Mesendoderm (in vitro differentiated cells): Measurements from ENCODE around the gene ATP8A2.
"Not testable (repeated sequence)": the region's sequence is repeated elsewhere in the genome, so short reads cannot be mapped to it uniquely, and the experiment has no call there.

ENCODE experiments used
- DNase-seq: peaks from one replicate; pipeline ENCODE4 v3.0.0; 2013
- H2AK5ac ChIP-seq: 2 replicates; pipeline ENCODE4 v1.6.1; 2013; ENCODE audit warnings: low read length, inconsistent platforms
- H2BK120ac ChIP-seq: 2 replicates; pipeline ENCODE4 v1.6.1; 2013; ENCODE audit warnings: low read depth, mild to moderate bottlenecking, low read length, moderate library complexity, mixed read lengths
- H2BK15ac ChIP-seq: replicated peaks from 2 replicates; pipeline ENCODE4 v1.6.1; 2013; ENCODE audit warnings: low read depth, mild to moderate bottlenecking, moderate library complexity
- H2BK5ac ChIP-seq: 2 replicates; pipeline ENCODE4 v1.6.1; 2013; ENCODE audit warnings: low read length, inconsistent platforms
- H3K18ac ChIP-seq: 2 replicates; pipeline ENCODE4 v1.6.1; 2013; ENCODE audit warnings: mild to moderate bottlenecking, low read length, mixed read lengths
- H3K23ac ChIP-seq: one replicate; pipeline ENCODE4 v1.6.1; 2013; ENCODE audit warnings: low read length
- H3K27ac ChIP-seq: 2 replicates; pipeline ENCODE4 v1.5.1; 2013; ENCODE audit warnings: low read depth, mild to moderate bottlenecking, inconsistent platforms, low read length, moderate library complexity
- H3K27me3 ChIP-seq: 2 replicates; pipeline ENCODE4 v1.6.1; 2013; ENCODE audit warnings: low read length, control low read depth, mild to moderate bottlenecking, inconsistent platforms; ENCODE audit not compliant: insufficient read depth, poor library complexity
- H3K36me3 ChIP-seq: 2 replicates; pipeline ENCODE4 v1.6.1; 2013; ENCODE audit warnings: low read length, inconsistent platforms; ENCODE audit not compliant: control insufficient read depth, insufficient read depth
- H3K4ac ChIP-seq: one replicate; pipeline ENCODE4 v1.6.1; 2013; ENCODE audit warnings: low read depth, mild to moderate bottlenecking, low read length, moderate library complexity
- H3K4me1 ChIP-seq: 2 replicates; pipeline ENCODE4 v1.6.1; 2013; ENCODE audit warnings: low read depth, low read length, inconsistent platforms; ENCODE audit not compliant: control insufficient read depth
- H3K4me2 ChIP-seq: 2 replicates; pipeline ENCODE4 v1.6.1; 2013; ENCODE audit warnings: low read length
- H3K4me3 ChIP-seq: 2 replicates; pipeline ENCODE4 v1.5.1; 2013; ENCODE audit warnings: mild to moderate bottlenecking, low read length
- H3K56ac ChIP-seq: one replicate; pipeline ENCODE4 v1.6.1; 2013; ENCODE audit warnings: low read length
- H3K79me1 ChIP-seq: 2 replicates; pipeline ENCODE4 v1.6.1; 2013; ENCODE audit warnings: low read length, inconsistent platforms
- H3K79me2 ChIP-seq: 2 replicates; pipeline ENCODE4 v1.6.1; 2013; ENCODE audit warnings: mild to moderate bottlenecking, low read length; ENCODE audit not compliant: control insufficient read depth, insufficient read depth
- H3K9ac ChIP-seq: 2 replicates; pipeline ENCODE4 v1.6.1; 2013; ENCODE audit warnings: low read length, inconsistent platforms
- H4K5ac ChIP-seq: one replicate; pipeline ENCODE4 v1.6.1; 2013; ENCODE audit warnings: low read length
- H4K8ac ChIP-seq: one replicate; pipeline ENCODE4 v1.6.1; 2013; ENCODE audit warnings: low read depth, mild to moderate bottlenecking, control low read depth, low read length, moderate library complexity
- WGBS: extraction: QIAGEN DNeasy Blood & Tissue Kit; methylation state at CpG from one replicate; pipeline ENCODE4 v1.1.7; 2013; ENCODE audit warnings: low lambda C conversion rate, missing lambda C conversion rate; ENCODE audit not compliant: insufficient coverage; ENCODE audit errors: extremely low coverage; 5-methylcytosine and 5-hydroxymethylcytosine counted together

Gene ATP8A2

GRCh38 chr13:25513060-25513459 lies 141.3 kb downstream of the ATP8A2 start:
- not testable (repeated sequence) for H2BK5ac ChIP-seq, H3K4ac ChIP-seq, H4K5ac ChIP-seq, H3K18ac ChIP-seq, H3K9ac ChIP-seq, H3K4me3 ChIP-seq, DNase-seq, H3K79me1 ChIP-seq, H2AK5ac ChIP-seq, H3K56ac ChIP-seq, H4K8ac ChIP-seq, H2BK15ac ChIP-seq, H3K36me3 ChIP-seq, H3K79me2 ChIP-seq, H3K4me1 ChIP-seq, H3K4me2 ChIP-seq, H3K27me3 ChIP-seq, H3K23ac ChIP-seq, H3K27ac ChIP-seq, H2BK120ac ChIP-seq
- WGBS = no CpG with 5 or more reads among the region's 32 CpGs

GRCh38 chr13:25518441-25518840 lies 146.7 kb downstream of the ATP8A2 start:
- Histone ChIP-seq H4K8ac (no peak overlapping the region), H3K27ac (no peak overlapping the region), H3K4me2 (no peak overlapping the region), H3K4ac (no peak overlapping the region), H3K79me2 (no peaks in the 10 kb centered on the region), H3K56ac (no peak overlapping the region), H2BK5ac (no peak overlapping the region), H2AK5ac (no peak overlapping the region), H3K9ac (no peak overlapping the region), H3K18ac (no peak overlapping the region), H3K23ac (no peak overlapping the region), H3K4me3 (no peak overlapping the region), H3K36me3 (no peaks in the 10 kb centered on the region), H2BK15ac (no peak overlapping the region), H3K79me1 (no peaks in the 10 kb centered on the region), H2BK120ac (no peak overlapping the region), H3K4me1 (no peaks in the 10 kb centered on the region), H3K27me3 (no peaks in the 10 kb centered on the region), H4K5ac (no peak overlapping the region)
- DNase-seq = no peak
- no CpG with 5 or more reads among the region's 5 CpGs for WGBS

GRCh38 chr13:25525884-25526283 lies 154.1 kb downstream of the ATP8A2 start:
- H2AK5ac ChIP-seq = no peak overlapping the region
- no peaks in the 10 kb centered on the region for H3K79me1 ChIP-seq
- no peak for DNase-seq
- no peak overlapping the region for H3K18ac ChIP-seq
- no peak overlapping the region for H3K23ac ChIP-seq
- H4K5ac ChIP-seq = no peak overlapping the region
- no peak overlapping the region for H2BK15ac ChIP-seq
- H3K36me3 ChIP-seq = no peaks in the 10 kb centered on the region
- H2BK5ac ChIP-seq = no peak overlapping the region
- no peak overlapping the region for H3K4me3 ChIP-seq
- H3K79me2 ChIP-seq = no peaks in the 10 kb centered on the region
- no peak overlapping the region for H3K4ac ChIP-seq
- H2BK120ac ChIP-seq = no peak overlapping the region
- H3K4me1 ChIP-seq = no peaks in the 10 kb centered on the region
- H3K4me2 ChIP-seq = no peak overlapping the region
- no peak overlapping the region for H3K56ac ChIP-seq
- H4K8ac ChIP-seq = no peak overlapping the region
- H3K27me3 ChIP-seq = no peaks in the 10 kb centered on the region
- H3K9ac ChIP-seq = no peak overlapping the region
- H3K27ac ChIP-seq = no peak overlapping the region

- H2BK120ac ChIP-seq = no peak overlapping the region
- H4K8ac ChIP-seq = no peak overlapping the region
- DNase-seq = no peak
- no peak overlapping the region for H2BK5ac ChIP-seq
- no peak overlapping the region for H3K27ac ChIP-seq
- no peak overlapping the region for H3K23ac ChIP-seq
- H4K5ac ChIP-seq = no peak overlapping the region
- no peaks in the 10 kb centered on the region for H3K27me3 ChIP-seq
- no peaks in the 10 kb centered on the region for H3K4me1 ChIP-seq
- H3K56ac ChIP-seq = no peak overlapping the region
- H3K36me3 ChIP-seq = no peaks in the 10 kb centered on the region
- no CpG with 5 or more reads among the region's 2 CpGs for WGBS
- no peak overlapping the region for H2AK5ac ChIP-seq
- no peaks in the 10 kb centered on the region for H3K79me2 ChIP-seq
- H3K79me1 ChIP-seq = no peaks in the 10 kb centered on the region
- no peak overlapping the region for H3K18ac ChIP-seq
- H3K4me3 ChIP-seq = no peak overlapping the region
- no peak overlapping the region for H3K4ac ChIP-seq
- H3K9ac ChIP-seq = no peak overlapping the region
- H2BK15ac ChIP-seq = no peak overlapping the region
- no peak overlapping the region for H3K4me2 ChIP-seq
Measured at GRCh38 chr13:25528266-25528665, 156.5 kb downstream of the ATP8A2 start.

- Histone ChIP-seq H2AK5ac (no peak overlapping the region), H4K5ac (no peak overlapping the region)
Measured at GRCh38 chr13:25529425-25529824, 157.7 kb downstream of the ATP8A2 start.

GRCh38 chr13:25538276-25538675 lies 166.5 kb downstream of the ATP8A2 start:
- no peak overlapping the region for H3K4me2 ChIP-seq
- no peak for DNase-seq
- no peaks in the 10 kb centered on the region for H3K79me2 ChIP-seq
- no peak overlapping the region for H3K4ac ChIP-seq
- no CpG with 5 or more reads among the region's 3 CpGs for WGBS
- H3K27me3 ChIP-seq = no peaks in the 10 kb centered on the region
- H2BK120ac ChIP-seq = no peak overlapping the region
- no peak overlapping the region for H3K23ac ChIP-seq
- no peak overlapping the region for H3K56ac ChIP-seq
- no peak overlapping the region for H2BK5ac ChIP-seq
- H3K27ac ChIP-seq = no peak overlapping the region
- H3K9ac ChIP-seq = no peak overlapping the region
- no peak overlapping the region for H2AK5ac ChIP-seq
- no peaks in the 10 kb centered on the region for H3K79me1 ChIP-seq
- no peak overlapping the region for H3K4me3 ChIP-seq
- H4K8ac ChIP-seq = no peak overlapping the region
- no peaks in the 10 kb centered on the region for H3K36me3 ChIP-seq
- no peak overlapping the region for H4K5ac ChIP-seq
- no peaks in the 10 kb centered on the region for H3K4me1 ChIP-seq
- H2BK15ac ChIP-seq = no peak overlapping the region
- no peak overlapping the region for H3K18ac ChIP-seq

More at GRCh38 chr13:25529425-25529824, 157.7 kb downstream of the ATP8A2 start:
- Histone ChIP-seq H4K8ac (no peak overlapping the region), H2BK15ac (no peak overlapping the region), H3K79me2 (no peaks in the 10 kb centered on the region), H3K4me1 (no peaks in the 10 kb centered on the region), H3K36me3 (no peaks in the 10 kb centered on the region), H3K4me2 (no peak overlapping the region), H3K56ac (no peak overlapping the region), H3K18ac (no peak overlapping the region), H3K9ac (no peak overlapping the region), H3K79me1 (no peaks in the 10 kb centered on the region), H2BK120ac (no peak overlapping the region), H3K27ac (no peak overlapping the region), H3K4me3 (no peak overlapping the region), H3K27me3 (no peaks in the 10 kb centered on the region), H2BK5ac (no peak overlapping the region), H3K23ac (no peak overlapping the region), H3K4ac (no peak overlapping the region)
- DNase-seq = no peak
- WGBS = no CpG with 5 or more reads among the region's 3 CpGs
